Measurements from ENCODE around the gene NTHL1.

NTHL1 gene

DNA sequence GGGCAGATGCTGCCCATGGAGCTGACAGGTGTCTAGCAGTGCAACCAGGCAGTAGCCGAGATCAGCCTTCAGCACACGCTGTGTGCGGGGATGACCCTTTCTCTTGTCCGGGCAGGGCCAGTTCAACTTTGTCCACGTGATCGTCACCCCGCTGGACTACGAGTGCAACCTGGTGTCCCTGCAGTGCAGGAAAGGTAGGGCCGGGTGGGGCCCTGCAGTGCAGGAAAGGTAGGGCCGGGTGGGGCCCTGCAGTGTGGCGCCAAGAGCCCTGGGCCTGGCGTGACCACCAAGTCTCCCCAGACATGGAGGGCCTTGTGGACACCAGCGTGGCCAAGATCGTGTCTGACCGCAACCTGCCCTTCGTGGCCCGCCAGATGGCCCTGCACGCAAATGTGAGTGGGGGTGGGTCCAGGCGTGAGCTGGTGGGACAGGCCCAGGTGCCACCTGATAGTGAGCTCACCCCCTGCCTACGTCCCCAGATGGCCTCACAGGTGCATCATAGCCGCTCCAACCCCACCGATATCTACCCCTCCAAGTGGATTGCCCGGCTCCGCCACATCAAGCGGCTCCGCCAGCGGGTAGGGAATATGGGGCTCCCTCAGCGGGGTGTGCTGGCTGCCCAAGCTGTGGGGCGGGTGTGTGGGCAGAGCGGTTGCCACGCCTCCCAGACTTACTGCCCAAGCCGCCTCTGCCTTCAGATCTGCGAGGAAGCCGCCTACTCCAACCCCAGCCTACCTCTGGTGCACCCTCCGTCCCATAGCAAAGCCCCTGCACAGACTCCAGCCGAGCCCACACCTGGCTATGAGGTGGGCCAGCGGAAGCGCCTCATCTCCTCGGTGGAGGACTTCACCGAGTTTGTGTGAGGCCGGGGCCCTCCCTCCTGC, 40.4 kb upstream of the NTHL1 start:
- TF ChIP-seq, protein P1, sequence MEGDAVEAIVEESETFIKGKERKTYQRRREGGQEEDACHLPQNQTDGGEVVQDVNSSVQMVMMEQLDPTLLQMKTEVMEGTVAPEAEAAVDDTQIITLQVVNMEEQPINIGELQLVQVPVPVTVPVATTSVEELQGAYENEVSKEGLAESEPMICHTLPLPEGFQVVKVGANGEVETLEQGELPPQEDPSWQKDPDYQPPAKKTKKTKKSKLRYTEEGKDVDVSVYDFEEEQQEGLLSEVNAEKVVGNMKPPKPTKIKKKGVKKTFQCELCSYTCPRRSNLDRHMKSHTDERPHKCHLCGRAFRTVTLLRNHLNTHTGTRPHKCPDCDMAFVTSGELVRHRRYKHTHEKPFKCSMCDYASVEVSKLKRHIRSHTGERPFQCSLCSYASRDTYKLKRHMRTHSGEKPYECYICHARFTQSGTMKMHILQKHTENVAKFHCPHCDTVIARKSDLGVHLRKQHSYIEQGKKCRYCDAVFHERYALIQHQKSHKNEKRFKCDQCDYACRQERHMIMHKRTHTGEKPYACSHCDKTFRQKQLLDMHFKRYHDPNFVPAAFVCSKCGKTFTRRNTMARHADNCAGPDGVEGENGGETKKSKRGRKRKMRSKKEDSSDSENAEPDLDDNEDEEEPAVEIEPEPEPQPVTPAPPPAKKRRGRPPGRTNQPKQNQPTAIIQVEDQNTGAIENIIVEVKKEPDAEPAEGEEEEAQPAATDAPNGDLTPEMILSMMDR (IDR thresholded peaks at IDR 0.05), result no peak
- no peak for TF ChIP-seq ZFX (IDR thresholded peaks at IDR 0.05; ENCODE audit: borderline replicate concordance)
- peak overlapping the region; percentile 93 for H3K27ac ChIP-seq

DNA sequence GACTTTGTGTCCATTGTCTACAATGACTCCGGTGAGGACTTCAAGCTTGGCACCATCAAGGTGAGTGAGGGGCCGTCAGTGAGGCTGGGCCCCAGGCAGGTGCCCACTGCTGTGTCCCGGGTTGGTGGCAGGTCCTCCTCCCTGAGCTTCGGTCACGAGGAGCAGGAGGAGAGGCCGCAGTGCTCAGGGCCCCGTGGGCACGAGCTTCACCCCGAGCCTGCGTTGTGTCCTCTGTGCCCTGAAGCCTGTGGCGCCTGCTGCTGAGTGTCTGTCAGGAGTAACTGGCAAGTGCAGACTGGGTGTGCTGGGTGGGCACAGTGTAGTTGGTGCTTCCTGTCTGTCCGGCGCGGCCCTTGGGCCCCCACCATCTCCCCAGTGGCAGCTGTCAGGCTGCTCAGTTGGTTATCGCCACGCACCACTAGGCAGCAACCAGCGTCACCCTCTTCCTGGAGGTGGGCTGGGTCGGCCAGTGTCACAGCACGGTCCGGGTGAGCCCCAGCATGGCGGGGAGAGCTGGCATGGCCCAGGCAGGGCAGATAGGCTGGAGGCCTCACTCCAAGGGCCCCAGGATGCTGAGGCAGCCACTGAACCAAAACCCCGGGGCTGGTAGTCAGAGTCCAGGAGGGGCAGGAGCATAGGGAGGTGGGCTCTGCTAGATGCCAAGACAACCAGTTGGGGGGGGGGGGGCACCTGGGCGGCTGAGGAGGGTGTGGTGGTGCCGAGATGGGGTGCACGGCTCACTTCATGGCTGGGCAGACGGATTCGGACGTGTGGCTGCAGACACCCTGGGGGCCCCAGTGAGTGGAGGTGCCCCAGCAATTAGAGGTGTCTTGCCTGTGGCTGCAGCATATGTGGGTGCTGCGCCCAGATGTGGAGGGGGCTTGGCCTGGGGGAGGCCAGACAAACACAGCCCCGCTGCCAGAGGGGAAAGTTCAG, 39.4 kb upstream of the NTHL1 start:
- peak overlapping the region; percentile 93 for H3K27ac ChIP-seq
- TF ChIP-seq ZFX (IDR thresholded peaks at IDR 0.05; ENCODE audit: borderline replicate concordance), result no peak
- TF ChIP-seq, protein P1 (IDR thresholded peaks at IDR 0.05), result no peak

DNA sequence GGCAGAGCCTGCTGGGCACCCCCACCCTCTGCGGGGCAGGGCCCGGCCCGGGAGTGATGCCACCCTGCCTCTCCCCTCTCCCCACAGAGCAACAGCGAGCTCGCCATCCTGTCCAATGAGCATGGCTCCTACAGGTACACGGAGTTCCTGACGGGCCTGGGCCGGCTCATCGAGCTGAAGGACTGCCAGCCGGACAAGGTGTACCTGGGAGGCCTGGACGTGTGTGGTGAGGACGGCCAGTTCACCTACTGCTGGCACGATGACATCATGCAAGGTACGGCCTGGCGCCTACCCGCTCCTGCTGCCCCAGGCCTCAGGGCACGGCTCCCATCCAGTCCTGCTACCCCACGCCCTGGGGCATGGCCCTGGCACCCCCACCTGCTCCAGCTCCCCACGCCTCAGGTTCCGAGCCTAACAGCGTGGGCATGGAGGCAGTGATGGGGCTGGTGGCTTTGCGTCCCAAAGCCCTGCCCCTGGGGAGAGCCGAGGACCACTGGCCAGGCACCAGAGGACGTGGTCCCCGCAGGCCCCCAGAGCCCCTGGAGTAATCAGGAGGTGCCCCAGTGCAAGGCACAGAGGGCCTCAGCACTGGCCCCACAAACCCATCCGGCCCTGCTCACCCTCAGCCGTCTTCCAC, 38.6 kb upstream of the NTHL1 start:
- peak overlapping the region; percentile 93 for H3K27ac ChIP-seq
- TF ChIP-seq, protein P1 (IDR thresholded peaks at IDR 0.05), result no peak
- no peak for TF ChIP-seq ZFX (IDR thresholded peaks at IDR 0.05; ENCODE audit: borderline replicate concordance)

DNA sequence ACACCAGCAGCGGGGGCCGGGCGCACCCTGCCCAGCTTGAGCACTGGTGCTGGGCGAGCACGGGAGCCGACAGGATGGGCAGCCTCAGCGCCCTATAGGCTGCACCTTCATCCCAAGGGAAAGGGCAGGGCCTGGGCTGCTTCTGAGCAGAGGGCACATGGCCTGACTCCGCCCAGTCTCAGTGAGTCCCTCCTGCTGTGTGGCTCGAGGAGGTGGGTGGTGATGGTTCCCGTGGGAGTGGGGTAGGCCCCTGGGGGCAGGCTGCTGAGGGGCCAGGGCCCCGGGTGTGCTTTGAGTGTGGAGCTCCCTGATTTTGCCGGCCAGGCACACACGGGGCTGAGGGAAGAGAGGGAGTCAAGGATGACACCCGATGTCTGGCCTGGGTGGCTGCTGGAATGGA, 38.0 kb upstream of the NTHL1 start:
- TF ChIP-seq, protein P1 (IDR thresholded peaks at IDR 0.05), result no peak
- no peak for TF ChIP-seq ZFX (IDR thresholded peaks at IDR 0.05; ENCODE audit: borderline replicate concordance)
- peak overlapping the region; percentile 93 for H3K27ac ChIP-seq

DNA sequence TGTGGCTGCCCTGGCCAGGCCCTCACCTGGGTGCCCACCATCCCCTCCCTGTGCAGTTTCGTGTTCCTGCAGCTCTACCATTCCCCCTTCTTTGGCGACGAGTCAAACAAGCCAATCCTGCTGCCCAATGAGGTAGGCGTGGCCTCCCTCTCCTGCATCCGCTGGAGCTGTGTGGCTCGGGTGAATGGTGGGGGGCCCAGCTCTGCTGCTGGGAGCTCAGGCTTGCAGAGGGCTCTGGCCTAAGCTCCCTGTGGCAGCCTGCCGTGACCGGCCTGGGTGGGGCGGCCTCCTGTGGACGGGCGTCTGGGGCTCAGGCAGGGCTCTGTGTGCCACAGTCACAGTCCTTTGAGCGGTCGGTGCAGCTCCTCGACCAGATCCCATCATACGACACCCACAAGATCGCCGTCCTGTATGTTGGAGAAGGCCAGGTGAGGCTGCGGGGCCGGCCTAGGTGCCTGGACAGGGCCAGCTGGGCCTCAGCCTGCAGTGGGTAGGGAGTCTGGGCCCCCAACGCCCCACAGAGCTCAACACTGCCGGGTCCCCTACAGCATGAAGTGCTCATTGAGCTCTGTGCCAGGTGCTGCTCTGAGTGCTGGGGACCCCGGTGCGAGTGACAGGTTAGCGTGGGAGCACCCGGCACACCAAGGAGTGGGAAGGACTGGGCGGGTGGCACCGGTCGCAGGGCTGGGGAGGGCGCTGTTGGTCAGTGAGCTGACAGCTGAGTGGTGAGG, 37.4 kb upstream of the NTHL1 start:
- H3K27ac ChIP-seq, result peak overlapping the region; percentile 93
- TF ChIP-seq, protein P1 (IDR thresholded peaks at IDR 0.05), result 0 out of 2 replicates have a peak, but pooled peaks have one; percentile 6
- no peak for TF ChIP-seq ZFX (IDR thresholded peaks at IDR 0.05; ENCODE audit: borderline replicate concordance)
